ENCODE measurements around the gene SLC25A4. TPM values are rescaled to one million over a fixed set of nuclear protein-coding genes. Genes with fewer than 3 reads are reported as not detected.

Gene SLC25A4
- total RNA-seq, 1 experiment from 2014 or later, result 7.3 TPM

- DNase-seq (ENCODE audit: low read depth), result no peak
These were observed 23.0 kb upstream of the SLC25A4 start for GRCh38 chr4:185119927-185120630.

- no peak for DNase-seq (ENCODE audit: low read depth)
These were observed 22.5 kb upstream of the SLC25A4 start for GRCh38 chr4:185120631-185120946.

GRCh38 chr4:185122681-185123345 lies 20.3 kb upstream of the SLC25A4 start:
- no peak for DNase-seq (ENCODE audit: low read depth)

- DNase-seq (ENCODE audit: low read depth), result no peak
These were observed 19.1 kb upstream of the SLC25A4 start for GRCh38 chr4:185124006-185124405.

- no peak for DNase-seq (ENCODE audit: low read depth)
These were observed 15.8 kb upstream of the SLC25A4 start for GRCh38 chr4:185127021-185127925.

GRCh38 chr4:185128272-185129119 lies 14.6 kb upstream of the SLC25A4 start:
- no peak for DNase-seq (ENCODE audit: low read depth)

GRCh38 chr4:185134307-185134869 lies 8.7 kb upstream of the SLC25A4 start:
- DNase-seq (ENCODE audit: low read depth), result peak; percentile 44

GRCh38 chr4:185137233-185137925 lies 5.7 kb upstream of the SLC25A4 start:
- DNase-seq (ENCODE audit: low read depth), result no peak

- no peak for DNase-seq (ENCODE audit: low read depth)
These were observed 4.9 kb upstream of the SLC25A4 start for GRCh38 chr4:185138161-185138560.

GRCh38 chr4:185139736-185140135 lies 3.3 kb upstream of the SLC25A4 start:
- peak; percentile 34 for DNase-seq (ENCODE audit: low read depth)

- no peak for DNase-seq (ENCODE audit: low read depth)
These were observed 1.3 kb upstream of the SLC25A4 start for GRCh38 chr4:185141777-185142176.

- peak; percentile 7 for DNase-seq (ENCODE audit: low read depth)
These were observed 528 bp upstream of the SLC25A4 start for GRCh38 chr4:185142564-185142911.

- DNase-seq (ENCODE audit: low read depth), result peak; percentile 4
These were observed 519 bp downstream of the SLC25A4 start for GRCh38 chr4:185143601-185143969.

GRCh38 chr4:185144601-185145240 lies 1.7 kb downstream of the SLC25A4 start:
- DNase-seq (ENCODE audit: low read depth), result no peak

GRCh38 chr4:185145572-185145971 lies 2.5 kb downstream of the SLC25A4 start:
- no peak for DNase-seq (ENCODE audit: low read depth)

- DNase-seq (ENCODE audit: low read depth), result no peak
These were observed 6.3 kb downstream of the SLC25A4 start for GRCh38 chr4:185149392-185149791.

GRCh38 chr4:185151296-185151695 lies 8.2 kb downstream of the SLC25A4 start:
- DNase-seq (ENCODE audit: low read depth), result no peak

- DNase-seq (ENCODE audit: low read depth), result peak; percentile 86
These were observed 22.6 kb downstream of the SLC25A4 start for GRCh38 chr4:185165605-185166063.

GRCh38 chr4:185167234-185167633 lies 24.2 kb downstream of the SLC25A4 start:
- peak; percentile 15 for DNase-seq (ENCODE audit: low read depth)

Measured in LHCN-M2 (cell line).